DND-41 (cell line): Measurements from ENCODE around the gene PRRT3.
A peak's percentile ranks its signal among the peaks of the same experiment; 100 is the strongest.

Experiments
- ATAC-seq: fragments of 200-7000 bp; cut with Tn5 transposase; 3 replicates; pipeline ENCODE4 v1.9.1; 2021; ENCODE audit warnings: low read depth; ENCODE audit not compliant: insufficient read depth
- DNase-seq: peaks from one replicate; pipeline ENCODE4 v3.0.0-alpha.2; 2020
- H2AFZ ChIP-seq: 2 replicates; pipeline ENCODE4 v1.6.0; 2012; ENCODE audit warnings: low read depth, low read length
- H3K27ac ChIP-seq: 2 replicates; pipeline ENCODE4 v1.5.1; 2012; ENCODE audit warnings: low read length, inconsistent platforms
- H3K27me3 ChIP-seq: fragments of 200-600 bp; sonication (generic); 2 replicates; pipeline ENCODE4 v1.6.0; 2012; ENCODE audit warnings: low read length, mild to moderate bottlenecking, inconsistent platforms; ENCODE audit not compliant: insufficient read depth, poor library complexity
- H3K36me3 ChIP-seq: 2 replicates; pipeline ENCODE4 v1.5.1; 2012; ENCODE audit warnings: low read length, inconsistent platforms; ENCODE audit not compliant: insufficient read depth
- H3K4me1 ChIP-seq: 2 replicates; pipeline ENCODE4 v1.5.1; 2012; ENCODE audit warnings: mild to moderate bottlenecking, low read length; ENCODE audit not compliant: insufficient read depth
- H3K4me2 ChIP-seq: 2 replicates; pipeline ENCODE4 v1.6.0; 2012; ENCODE audit warnings: mild to moderate bottlenecking, moderate library complexity, low read length, inconsistent platforms; ENCODE audit not compliant: insufficient read depth
- H3K4me3 ChIP-seq, 2 experiments: fragments of 200-600 bp in 1 of 2; shearing (Covaris generic) in 1 of 2; 2 replicates each; pipeline ENCODE4 v1.5.1; 2012 to 2016; ENCODE audit warnings: inconsistent platforms in 2 of 2, low read length in 2 of 2, mild to moderate bottlenecking in 2 of 2, low read depth in 1 of 2, moderate library complexity in 1 of 2
- H3K79me2 ChIP-seq: 2 replicates; pipeline ENCODE4 v1.6.0; 2012; ENCODE audit warnings: low read length, inconsistent platforms; ENCODE audit not compliant: insufficient read depth
- H3K9ac ChIP-seq: 2 replicates; pipeline ENCODE4 v1.6.0; 2012; ENCODE audit warnings: low read depth, mild to moderate bottlenecking, inconsistent platforms, low read length, moderate library complexity
- H3K9me3 ChIP-seq: 2 replicates; pipeline ENCODE4 v1.5.1; 2012; ENCODE audit warnings: low read length, moderate library complexity, mild to moderate bottlenecking, inconsistent platforms; ENCODE audit not compliant: insufficient read depth, severe bottlenecking
- H4K20me1 ChIP-seq: 2 replicates; pipeline ENCODE4 v1.6.0; 2012; ENCODE audit warnings: low read length; ENCODE audit not compliant: insufficient read depth
- CTCF ChIP-seq: IDR thresholded peaks from 2 replicates; pipeline ENCODE4 v1.5.1; 2012; ENCODE audit warnings: borderline replicate concordance, low read length, moderate library complexity, mild to moderate bottlenecking; ENCODE audit not compliant: poor library complexity, severe bottlenecking; ENCODE audit errors: extremely low read depth
- EZH2 ChIP-seq: IDR thresholded peaks from 3 replicates; pipeline ENCODE4 v1.6.1; 2012; ENCODE audit warnings: borderline replicate concordance, low read depth, mild to moderate bottlenecking, moderate library complexity, low read length, inconsistent platforms; ENCODE audit not compliant: severe bottlenecking

PRRT3 gene

GRCh38 chr3:9938966-9939365, 13.2 kb downstream of the PRRT3 start:
- H3K9me3 ChIP-seq: no peaks in the 10 kb centered on the region
- no peak overlapping the region for H3K4me3 ChIP-seq
- DNase-seq (no peak), ATAC-seq (no peak)
- no peak overlapping the region for H2AFZ ChIP-seq
- H3K4me1 ChIP-seq: peaks cover 22% of the 10 kb centered on the region
- no peak overlapping the region for H3K4me2 ChIP-seq
- TF ChIP-seq EZH2 (no peak), CTCF (no peak)
- H3K79me2 ChIP-seq: peaks cover 11% of the 10 kb centered on the region
- H4K20me1 ChIP-seq: no peaks in the 10 kb centered on the region
- H3K27me3 ChIP-seq: no peaks in the 10 kb centered on the region
- peaks cover 26% of the 10 kb centered on the region for H3K36me3 ChIP-seq
- H3K9ac ChIP-seq: no peak overlapping the region
- H3K27ac ChIP-seq: no peak overlapping the region

GRCh38 chr3:9937486-9938238, 14.5 kb downstream of the PRRT3 start:
- no peaks in the 10 kb centered on the region for H4K20me1 ChIP-seq
- TF ChIP-seq CTCF (no peak), EZH2 (no peak)
- H3K27ac ChIP-seq: no peak overlapping the region
- DNase-seq (no peak), ATAC-seq (no peak)
- peaks cover 23% of the 10 kb centered on the region for H3K36me3 ChIP-seq
- H2AFZ ChIP-seq: no peak overlapping the region
- H3K27me3 ChIP-seq: no peaks in the 10 kb centered on the region
- no peaks in the 10 kb centered on the region for H3K9me3 ChIP-seq
- H3K4me1 ChIP-seq: peaks cover 31% of the 10 kb centered on the region
- no peak overlapping the region for H3K4me3 ChIP-seq
- H3K4me2 ChIP-seq: no peak overlapping the region
- H3K9ac ChIP-seq: no peak overlapping the region
- peaks cover 12% of the 10 kb centered on the region for H3K79me2 ChIP-seq

GRCh38 chr3:9935966-9936510, 16.2 kb downstream of the PRRT3 start:
- no peak overlapping the region for H2AFZ ChIP-seq
- H3K27me3 ChIP-seq: no peaks in the 10 kb centered on the region
- H3K9ac ChIP-seq: no peak overlapping the region
- 0 out of 2 replicates have a peak overlapping the region, but pooled peaks have one; percentile 94 for H3K4me2 ChIP-seq
- H3K4me1 ChIP-seq: peaks cover 40% of the 10 kb centered on the region
- DNase-seq (no peak), ATAC-seq (no peak)
- H3K4me3 ChIP-seq: no peak overlapping the region
- H3K79me2 ChIP-seq: peaks cover 12% of the 10 kb centered on the region
- H3K9me3 ChIP-seq: no peaks in the 10 kb centered on the region
- TF ChIP-seq CTCF (no peak), EZH2 (no peak)
- H4K20me1 ChIP-seq: no peaks in the 10 kb centered on the region
- H3K27ac ChIP-seq: no peak overlapping the region
- peaks cover 19% of the 10 kb centered on the region for H3K36me3 ChIP-seq
